Thyroid gland (tissue), 4 donors: ENCODE data around the gene DDRGK1. TPM values are rescaled to one million over a fixed set of nuclear protein-coding genes. Genes with fewer than 3 reads are reported as not detected.

Source experiments
- DNase-seq, 2 donors: peaks; one replicate each; pipeline ENCODE4 v3.0.0-alpha.2; 2019
- H3K27ac ChIP-seq, 3 donors: fragments of 200-600 bp; sonication (generic); 1 replicate in 2 of 3; 2 replicates in 1 of 3; pipeline ENCODE4 v1.5.1; 2016 to 2019; ENCODE audit warnings: mild to moderate bottlenecking in 1 of 3, moderate library complexity in 1 of 3
- H3K27me3 ChIP-seq: fragments of 200-600 bp; sonication (generic); one replicate; pipeline ENCODE4 v1.5.1; 2019
- H3K36me3 ChIP-seq, 2 donors: fragments of 200-600 bp; sonication (generic); one replicate each; pipeline ENCODE4 v1.5.1; 2016 to 2019
- H3K4me1 ChIP-seq, 2 donors: fragments of 200-600 bp; sonication (generic); one replicate each; pipeline ENCODE4 v1.5.1; 2017 to 2019
- H3K4me3 ChIP-seq, 3 donors: fragments of 200-600 bp; sonication (generic); replicated peaks in 1 of 3; 1 replicate in 2 of 3; 2 replicates in 1 of 3; pipeline ENCODE4 v1.5.1; 2016; ENCODE audit warnings: mild to moderate bottlenecking in 1 of 3
- H3K9me3 ChIP-seq: fragments of 200-600 bp; sonication (generic); one replicate; pipeline ENCODE4 v1.5.1; 2017
- CTCF ChIP-seq, 6 experiments: fragments of 200-600 bp in 3 of 6; fragments of 450-650 bp in 3 of 6; sonication (generic) in 3 of 6; IDR thresholded peaks; one replicate each; pipeline ENCODE4 v1.5.1; 2016 to 2019; ENCODE audit warnings: antibody characterized with exemption in 6 of 6, mild to moderate bottlenecking in 2 of 6, inconsistent platforms in 1 of 6, moderate library complexity in 1 of 6
- POLR2A ChIP-seq, 2 donors: fragments of 450-650 bp; IDR thresholded peaks; one replicate each; pipeline ENCODE4 v1.6.1; 2017; ENCODE audit warnings: antibody characterized with exemption in 2 of 2, mild to moderate bottlenecking in 2 of 2, moderate library complexity in 1 of 2
- WGBS, 2 donors: methylation state at CpG; one replicate each; pipeline ENCODE4 v1.1.5; 2017; 5-methylcytosine and 5-hydroxymethylcytosine counted together
- intact Hi-C: fragments of 100-400 bp; cut with DNase I; formaldehyde crosslinking; loops from one replicate; pipeline ENCODE4 v1.15.1; 2023
- total RNA-seq, 4 donors: library from RNA; depleted of rRNA; stranded (reverse); fragments of >200 nt; gene quantifications; one replicate each; pipeline ENCODE4 v1.2.3, GENCODE V29; 2016

Gene DDRGK1
- total RNA-seq, 4 donors from 2014 or later, result 95.5 to 136 (median 126) TPM

GRCh38 chr20:3239867-3240775, 35.6 kb upstream of the DDRGK1 start:
- WGBS, 2 donors, result 17 to 30% methylated on average over 19 to 50 of the region's 54 CpGs
- H3K4me3 ChIP-seq, result peak overlapping the region in 2 of 3 donors; percentile 80 to 91
- peak overlapping the region; percentile 11 to 81 (median 54) for H3K27ac ChIP-seq
- DNase-seq, result no peak
- TF ChIP-seq CTCF (IDR thresholded peaks at IDR 0.05) (no peak), POLR2A (IDR thresholded peaks at IDR 0.05) (no peak)
- intact Hi-C loops, result no loop called here
- H3K27me3 ChIP-seq, result no peaks in the 10 kb centered on the region
- peaks cover 19 to 54% of the 10 kb centered on the region in 2 donors for H3K4me1 ChIP-seq
- no peaks in the 10 kb centered on the region for H3K36me3 ChIP-seq
- no peaks in the 10 kb centered on the region for H3K9me3 ChIP-seq

GRCh38 chr20:3239026-3239866, 34.8 kb upstream of the DDRGK1 start, which contains the start of gene SLC4A11:
Gene SLC4A11 (minus strand): TSS chr20:3239190. CDS start chr20:3239137, 53 bp downstream.
- intact Hi-C loops, result no loop called here
- WGBS, 2 donors, result 3% methylated on average over 15 to 34 of the region's 107 CpGs
- H3K4me3 ChIP-seq, result peak within 1 kb of the TSS; percentile 66 to 91 (median 80)
- peaks cover 13 to 45% of the 10 kb centered on the region in 2 donors for H3K4me1 ChIP-seq
- H3K36me3 ChIP-seq, result no peaks in the 10 kb centered on the region
- TF ChIP-seq CTCF (IDR thresholded peaks at IDR 0.05) (no peak), POLR2A (IDR thresholded peaks at IDR 0.05) (peak in 1 of 2 donors; percentile 70)
- DNase-seq, result peak; percentile 69 to 86
- no peaks in the 10 kb centered on the region for H3K27me3 ChIP-seq
- H3K27ac ChIP-seq, result peak within 1 kb of the TSS; percentile 38 to 81 (median 54)
- H3K9me3 ChIP-seq, result no peaks in the 10 kb centered on the region

- DNase-seq, result peak; percentile 41 to 64
- H3K27me3 ChIP-seq, result no peaks in the 10 kb centered on the region
- H3K27ac ChIP-seq, result peak overlapping the region in 2 of 3 donors; percentile 38 to 81
- no peaks in the 10 kb centered on the region for H3K9me3 ChIP-seq
- 0 to 3% methylated on average over 8 to 10 of the region's 48 CpGs for WGBS, 2 donors
- peak overlapping the region; percentile 66 to 91 (median 80) for H3K4me3 ChIP-seq
- intact Hi-C loops, result no loop called here
- TF ChIP-seq POLR2A (IDR thresholded peaks at IDR 0.05) (no peak), CTCF (IDR thresholded peaks at IDR 0.05) (no peak)
- H3K4me1 ChIP-seq, result peaks cover 13 to 45% of the 10 kb centered on the region in 2 donors
- peaks cover 0 to 4% of the 10 kb centered on the region in 2 donors for H3K36me3 ChIP-seq
Observed at GRCh38 chr20:3238616-3239025, 34.1 kb upstream of the DDRGK1 start.

- H3K27me3 ChIP-seq, result no peaks in the 10 kb centered on the region
- H3K27ac ChIP-seq, result peak overlapping the region in 1 of 3 donors; percentile 38
- WGBS, 2 donors, result 1 to 17% methylated on average over 18 to 20 of the region's 59 CpGs
- peaks cover 13 to 45% of the 10 kb centered on the region in 2 donors for H3K4me1 ChIP-seq
- peak overlapping the region; percentile 66 to 91 (median 80) for H3K4me3 ChIP-seq
- intact Hi-C loops, result no loop called here
- TF ChIP-seq POLR2A (IDR thresholded peaks at IDR 0.05), result no peak
- no peak for TF ChIP-seq CTCF (IDR thresholded peaks at IDR 0.05)
- H3K9me3 ChIP-seq, result no peaks in the 10 kb centered on the region
- DNase-seq, result no peak
- H3K36me3 ChIP-seq, result peaks cover 0 to 5% of the 10 kb centered on the region in 2 donors
Observed at GRCh38 chr20:3237958-3238615, 33.6 kb upstream of the DDRGK1 start.
